OCI-LY7 (cell line): ENCODE data around the gene TRAPPC4. TPM values are rescaled to one million over a fixed set of nuclear protein-coding genes. Genes with fewer than 3 reads are reported as not detected.

Experiments
- BruUV-seq: library from RNA; stranded (reverse); fragments of 400-500 nt; replicated peaks from 2 replicates; lab custom pipeline; 2021; lab: Mats Ljungman, UMichigan
- CTCF ChIA-PET: fragments of 300-600 bp; sonication (Branson Sonifier 250); formaldehyde crosslinking; loops from one replicate; lab custom pipeline; 2022; ENCODE audit warnings: antibody characterized with exemption; ENCODE audit not compliant: unreplicated experiment; lab: Charles Lee
- POLR2A ChIA-PET: fragments of 300-600 bp; sonication (Branson Sonifier 250); formaldehyde crosslinking; loops from one replicate; lab custom pipeline; 2022; ENCODE audit warnings: antibody characterized with exemption; lab: Charles Lee
- DNase-seq: peaks from one replicate; pipeline ENCODE4 v3.0.0-alpha.2; 2015; ENCODE audit warnings: low spot score
- H2AFZ ChIP-seq: fragments of 200-600 bp; sonication (generic), shearing (Covaris generic); 2 replicates; pipeline ENCODE4 v1.6.1; 2014; ENCODE audit warnings: mild to moderate bottlenecking, antibody characterized with exemption, low read length, moderate library complexity
- H3K27ac ChIP-seq: fragments of 200-600 bp; sonication (generic); 2 replicates; pipeline ENCODE4 v1.5.1; 2014; ENCODE audit warnings: mixed run types, low read depth, mild to moderate bottlenecking, moderate library complexity, low read length, inconsistent platforms; ENCODE audit not compliant: poor library complexity, severe bottlenecking
- H3K36me3 ChIP-seq: fragments of 200-600 bp; sonication (generic); 2 replicates; pipeline ENCODE4 v1.6.1; 2014; ENCODE audit warnings: mild to moderate bottlenecking, antibody characterized with exemption, low read length, moderate library complexity, mixed read lengths; ENCODE audit not compliant: insufficient read depth
- H3K4me1 ChIP-seq: fragments of 200-600 bp; sonication (generic); 2 replicates; pipeline ENCODE4 v1.5.1; 2014; ENCODE audit warnings: mild to moderate bottlenecking, low read length; ENCODE audit not compliant: insufficient read depth, poor library complexity, severe bottlenecking
- H3K4me2 ChIP-seq: fragments of 200-600 bp; sonication (generic); 2 replicates; pipeline ENCODE4 v1.6.1; 2014; ENCODE audit warnings: mild to moderate bottlenecking, low read length
- H3K4me3 ChIP-seq: fragments of 200-600 bp; sonication (generic); 2 replicates; pipeline ENCODE4 v1.5.1; 2014; ENCODE audit warnings: mild to moderate bottlenecking, low read depth, low read length; ENCODE audit not compliant: poor library complexity, severe bottlenecking
- H3K79me2 ChIP-seq: fragments of 200-600 bp; sonication (generic); 2 replicates; pipeline ENCODE4 v1.6.1; 2016; ENCODE audit warnings: low read depth, mild to moderate bottlenecking, low read length, moderate library complexity, mixed read lengths; ENCODE audit not compliant: insufficient read depth
- H3K9me2 ChIP-seq: fragments of 200-600 bp; sonication (generic); 2 replicates; pipeline ENCODE4 v1.6.1; 2016; ENCODE audit warnings: mild to moderate bottlenecking, low read length, mixed read lengths; ENCODE audit not compliant: insufficient read depth
- H3K9me3 ChIP-seq: fragments of 200-600 bp; sonication (generic); 2 replicates; pipeline ENCODE4 v1.6.1; 2014; ENCODE audit warnings: mild to moderate bottlenecking, mixed run types, low read length, mixed read lengths
- H4K20me1 ChIP-seq: fragments of 200-600 bp; sonication (generic); 2 replicates; pipeline ENCODE4 v1.6.1; 2014; ENCODE audit warnings: mild to moderate bottlenecking, antibody characterized with exemption, low read length, moderate library complexity, mixed read lengths; ENCODE audit not compliant: insufficient read depth
- CTCF ChIP-seq: fragments of 200-600 bp; sonication (generic); conservative IDR thresholded peaks from 2 replicates; pipeline ENCODE4 v1.5.1; 2014; ENCODE audit warnings: mild to moderate bottlenecking, antibody characterized with exemption, low read length, moderate library complexity, mixed read lengths
- EZH2phosphoT487 ChIP-seq: fragments of 200-600 bp; sonication (generic); IDR thresholded peaks from 2 replicates; pipeline ENCODE4 v1.6.1; 2018; ENCODE audit warnings: low read depth, borderline replicate concordance, mild to moderate bottlenecking, mixed run types, antibody characterized with exemption, low read length, moderate library complexity, mixed read lengths
- intact Hi-C: fragments of 100-400 bp; cut with micrococcal nuclease; formaldehyde crosslinking; loops from one replicate; pipeline ENCODE4 v1.10.0; 2022; ENCODE audit not compliant: unreplicated experiment
- total RNA-seq, 2 experiments: library from RNA; depleted of rRNA in 1 of 2; stranded (reverse); fragments of >200 nt in 1 of 2; shearing (Covaris generic) in 1 of 2; gene quantifications; 2 replicates each; pipeline ENCODE4 v1.2.3, GENCODE V29; 2014 to 2022

Gene TRAPPC4
- total RNA-seq, 2 experiments from 2014 or later, result 58.5 to 64.3 TPM

- Histone ChIP-seq H3K36me3 (peaks cover 42% of the 10 kb centered on the region), H3K4me3 (no peak overlapping the region), H3K9me3 (no peaks in the 10 kb centered on the region), H3K79me2 (peaks cover 6% of the 10 kb centered on the region; the same call in 1 of the 2 replicates), H2AFZ (no peak overlapping the region), H3K4me1 (peaks cover 21% of the 10 kb centered on the region), H3K9me2 (no peaks in the 10 kb centered on the region), H4K20me1 (no peaks in the 10 kb centered on the region), H3K4me2 (no peak overlapping the region), H3K27ac (no peak overlapping the region)
- ChIA-PET CTCF (no interaction called here), POLR2A (no interaction called here)
- TF ChIP-seq EZH2phosphoT487 (no peak), CTCF (no peak)
- BruUV-seq, result no TSS peak
- DNase-seq, result no peak
- intact Hi-C loops, result no loop called here
Observed at GRCh38 chr11:119026970-119027369, 8.4 kb downstream of the TRAPPC4 start.

GRCh38 chr11:119027561-119028345, 9.2 kb downstream of the TRAPPC4 start:
- ChIA-PET CTCF (no interaction called here), POLR2A (no interaction called here)
- H3K4me1 ChIP-seq, result peaks cover 21% of the 10 kb centered on the region
- intact Hi-C loops, result no loop called here
- no TSS peak for BruUV-seq
- no peaks in the 10 kb centered on the region for H4K20me1 ChIP-seq
- peaks cover 34% of the 10 kb centered on the region for H3K36me3 ChIP-seq
- H3K4me3 ChIP-seq, result no peak overlapping the region
- no peaks in the 10 kb centered on the region for H3K9me3 ChIP-seq
- H3K79me2 ChIP-seq, result peaks cover 6% of the 10 kb centered on the region; the same call in 1 of the 2 replicates
- no peak overlapping the region for H2AFZ ChIP-seq
- no peak for DNase-seq
- no peaks in the 10 kb centered on the region for H3K9me2 ChIP-seq
- H3K27ac ChIP-seq, result no peak overlapping the region
- H3K4me2 ChIP-seq, result 0 out of 2 replicates have a peak overlapping the region, but pooled peaks have one; percentile 89
- TF ChIP-seq CTCF (no peak), EZH2phosphoT487 (no peak)
